ENCODE data around the gene STRIP1.

DNA sequence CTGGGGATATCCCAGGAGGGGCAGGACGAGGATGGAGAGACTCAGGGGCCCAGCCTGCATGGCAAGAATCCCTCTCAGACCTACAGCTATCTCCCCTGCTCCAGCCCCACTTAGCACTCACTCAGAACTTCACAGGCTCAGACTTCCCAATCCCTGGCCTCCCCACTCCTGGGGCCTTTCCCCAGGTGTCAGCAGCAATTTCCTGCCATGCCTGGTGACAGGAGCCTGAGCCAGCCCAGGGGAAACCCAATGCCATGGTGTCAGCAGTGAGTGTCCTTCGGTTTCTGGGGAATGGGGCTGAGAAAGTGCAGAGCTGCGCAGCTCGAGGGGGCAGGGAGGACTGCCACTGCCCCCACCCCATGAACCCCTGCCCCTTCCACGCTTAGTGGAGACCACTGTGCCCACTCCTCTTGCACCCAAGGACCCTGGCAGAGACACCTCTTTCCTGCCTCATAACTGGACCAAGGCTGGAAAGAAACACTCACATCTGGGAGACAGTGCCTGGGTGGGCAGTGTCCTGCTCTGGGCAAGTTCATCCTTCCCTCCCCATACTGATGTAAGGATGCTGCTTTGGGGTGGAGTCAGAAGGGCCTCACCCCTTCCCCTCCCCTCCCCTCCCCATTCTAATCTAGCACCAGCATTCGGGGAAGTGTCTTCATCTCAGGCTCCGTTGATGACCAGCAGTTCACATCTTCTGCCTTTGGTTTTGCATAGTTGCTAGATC, 60.7 kb downstream of the STRIP1 start:
- TF ChIP-seq CTCF (IDR thresholded peaks at IDR 0.05) (no peak), TAF1 (IDR thresholded peaks at IDR 0.05; ENCODE audit: borderline replicate concordance, low read depth, low read length) (no peak), GABPA (IDR thresholded peaks at IDR 0.05; ENCODE audit: low read depth) (no peak), REST (IDR thresholded peaks at IDR 0.05; ENCODE audit: low read depth, low read length) (no peak), TCF12 (IDR thresholded peaks at IDR 0.05) (peak; percentile 94), JUND (IDR thresholded peaks at IDR 0.05) (no peak; the same call in 1 of the 2 replicates)
- TF ChIP-seq, protein P1, sequence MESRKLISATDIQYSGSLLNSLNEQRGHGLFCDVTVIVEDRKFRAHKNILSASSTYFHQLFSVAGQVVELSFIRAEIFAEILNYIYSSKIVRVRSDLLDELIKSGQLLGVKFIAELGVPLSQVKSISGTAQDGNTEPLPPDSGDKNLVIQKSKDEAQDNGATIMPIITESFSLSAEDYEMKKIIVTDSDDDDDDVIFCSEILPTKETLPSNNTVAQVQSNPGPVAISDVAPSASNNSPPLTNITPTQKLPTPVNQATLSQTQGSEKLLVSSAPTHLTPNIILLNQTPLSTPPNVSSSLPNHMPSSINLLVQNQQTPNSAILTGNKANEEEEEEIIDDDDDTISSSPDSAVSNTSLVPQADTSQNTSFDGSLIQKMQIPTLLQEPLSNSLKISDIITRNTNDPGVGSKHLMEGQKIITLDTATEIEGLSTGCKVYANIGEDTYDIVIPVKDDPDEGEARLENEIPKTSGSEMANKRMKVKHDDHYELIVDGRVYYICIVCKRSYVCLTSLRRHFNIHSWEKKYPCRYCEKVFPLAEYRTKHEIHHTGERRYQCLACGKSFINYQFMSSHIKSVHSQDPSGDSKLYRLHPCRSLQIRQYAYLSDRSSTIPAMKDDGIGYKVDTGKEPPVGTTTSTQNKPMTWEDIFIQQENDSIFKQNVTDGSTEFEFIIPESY (IDR thresholded peaks at IDR 0.05; ENCODE audit: borderline replicate concordance, low read depth) = no peak
